B cell (primary cell): ENCODE data around the gene POLD1. TPM values are rescaled to one million over a fixed set of nuclear protein-coding genes. Genes with fewer than 3 reads are reported as not detected.

Experiments
- ATAC-seq: fragments of 200-7000 bp; cut with Tn5 transposase; one replicate; pipeline ENCODE4 v1.10.0; 2021; ENCODE audit warnings: low read depth, mild to moderate bottlenecking, moderate number of reproducible peaks, moderate library complexity
- CTCF ChIA-PET: fragments of 350-600 bp; sonication (Branson Sonifier 250); formaldehyde crosslinking; loops from one replicate; lab custom pipeline; 2021; ENCODE audit warnings: antibody characterized with exemption, inconsistent platforms; lab: Charles Lee
- POLR2A ChIA-PET: fragments of 350-600 bp; sonication (Branson Sonifier 250); formaldehyde crosslinking; loops from one replicate; lab custom pipeline; 2021; ENCODE audit warnings: antibody characterized with exemption; lab: Charles Lee
- DNase-seq: peaks from one replicate; pipeline ENCODE4 v3.0.0; 2013
- H2AFZ ChIP-seq: 2 replicates; pipeline ENCODE4 v1.6.1; 2012; ENCODE audit warnings: mild to moderate bottlenecking, low read depth, low read length; ENCODE audit not compliant: insufficient read depth, poor library complexity, severe bottlenecking
- H3K27ac ChIP-seq, 2 donors: 1 replicate in 1 of 2; 2 replicates in 1 of 2; pipeline ENCODE4 v1.5.1; 2012 to 2013; ENCODE audit warnings: low read length in 2 of 2, mild to moderate bottlenecking in 2 of 2, moderate library complexity in 1 of 2
- H3K27me3 ChIP-seq, 4 experiments: fragments of 200-600 bp in 1 of 4; sonication (generic) in 1 of 4; replicated peaks in 1 of 4; 1 replicate in 2 of 4; 2 replicates in 2 of 4; pipeline versions ENCODE4 v1.6.1 to v1.7.0; 2013 to 2016; ENCODE audit warnings: low read length in 3 of 4, mild to moderate bottlenecking in 2 of 4, mixed read lengths in 1 of 4, moderate library complexity in 1 of 4; ENCODE audit not compliant: insufficient read depth in 4 of 4, control insufficient read depth in 3 of 4; ENCODE audit errors: control extremely low read depth in 1 of 4
- H3K36me3 ChIP-seq, 2 experiments: replicated peaks in 1 of 2; 1 replicate in 1 of 2; 2 replicates in 1 of 2; pipeline versions ENCODE4 v1.6.1 to v1.7.1; 2013; ENCODE audit warnings: low read length in 1 of 2; ENCODE audit not compliant: insufficient read depth in 2 of 2, control insufficient read depth in 1 of 2; ENCODE audit errors: control extremely low read depth in 1 of 2, extremely low read depth in 1 of 2
- H3K4me1 ChIP-seq, 2 donors: fragments of 200-600 bp in 1 of 2; sonication (generic) in 1 of 2; 1 replicate in 1 of 2; 2 replicates in 1 of 2; pipeline versions ENCODE4 v1.5.1 to v1.6.1; 2013 to 2017; ENCODE audit warnings: low read length in 2 of 2; ENCODE audit not compliant: control insufficient read depth in 2 of 2, insufficient read depth in 2 of 2
- H3K4me2 ChIP-seq: replicated peaks from 2 replicates; pipeline ENCODE3; 2012; ENCODE audit warnings: mild to moderate bottlenecking, low read depth, low read length; ENCODE audit not compliant: poor library complexity, severe bottlenecking
- H3K4me3 ChIP-seq, 5 experiments: fragments of 200-600 bp in 1 of 5; sonication (generic) in 1 of 5; 1 replicate in 3 of 5; 2 replicates in 2 of 5; pipeline versions ENCODE4 v1.5.1 to v1.7.0; 2011 to 2016; ENCODE audit warnings: low read length in 4 of 5, mild to moderate bottlenecking in 4 of 5, low read depth in 2 of 5, control low read depth in 1 of 5, moderate library complexity in 1 of 5; ENCODE audit not compliant: insufficient read depth in 1 of 5; ENCODE audit errors: control extremely low read depth in 1 of 5, extremely low read depth in 1 of 5
- H3K79me2 ChIP-seq: fragments of 200-600 bp; sonication (generic); one replicate; pipeline ENCODE4 v1.6.0; 2016; ENCODE audit warnings: low read length; ENCODE audit not compliant: control insufficient read depth, insufficient read depth
- H3K9ac ChIP-seq: fragments of 200-600 bp; sonication (generic); 2 replicates; pipeline ENCODE4 v1.6.1; 2017; ENCODE audit warnings: mild to moderate bottlenecking, low read length, moderate library complexity
- H3K9me3 ChIP-seq, 3 donors: one replicate each; pipeline versions ENCODE4 v1.6.1 to v1.7.1; 2013; ENCODE audit warnings: low read length in 2 of 3; ENCODE audit not compliant: control insufficient read depth in 2 of 3, insufficient read depth in 1 of 3; ENCODE audit errors: control extremely low read depth in 1 of 3
- H4K20me1 ChIP-seq: 2 replicates; pipeline ENCODE4 v1.6.0; 2012; ENCODE audit warnings: mild to moderate bottlenecking, low read length; ENCODE audit not compliant: insufficient read depth, control insufficient read depth, poor library complexity, severe bottlenecking
- H3K27ac Mint-ChIP-seq: one replicate; pipeline ENCODE4 v1.8.0; 2021; ENCODE audit warnings: mixed read lengths
- H3K27me3 Mint-ChIP-seq: one replicate; pipeline ENCODE4 v1.8.0; 2021; ENCODE audit warnings: mixed read lengths
- H3K4me1 Mint-ChIP-seq: one replicate; pipeline ENCODE4 v1.8.0; 2021; ENCODE audit warnings: mixed read lengths
- H3K4me3 Mint-ChIP-seq: one replicate; pipeline ENCODE4 v1.8.0; 2021; ENCODE audit warnings: mixed read lengths
- H3K9me3 Mint-ChIP-seq: one replicate; pipeline ENCODE4 v1.8.0; 2022; ENCODE audit warnings: mixed read lengths; ENCODE audit not compliant: insufficient read depth
- CTCF ChIP-seq: fragments of 200-600 bp; IDR thresholded peaks from one replicate; pipeline ENCODE4 v1.8.0; 2022; ENCODE audit warnings: antibody characterized with exemption, mild to moderate bottlenecking
- EZH2 ChIP-seq: IDR thresholded peaks from 2 replicates; pipeline ENCODE4 v1.6.1; 2012; ENCODE audit warnings: borderline replicate concordance, low read depth, mild to moderate bottlenecking, moderate library complexity, low read length; ENCODE audit not compliant: insufficient read depth, poor library complexity, severe bottlenecking
- WGBS: methylation state at CpG from one replicate; pipeline ENCODE4 v1.1.5; 2013; ENCODE audit warnings: missing lambda C conversion rate; ENCODE audit not compliant: insufficient coverage; 5-methylcytosine and 5-hydroxymethylcytosine counted together
- intact Hi-C: fragments of 100-400 bp; cut with micrococcal nuclease; formaldehyde crosslinking; loops from one replicate; pipeline ENCODE4 v1.10.0; 2022
- polyA plus RNA-seq: library from polyadenylated mRNA; depleted of rRNA; stranded (reverse); fragments of >200 nt; gene quantifications from 2 replicates; pipeline ENCODE4 v1.2.3, GENCODE V29; 2012
- total RNA-seq, 2 donors: library from RNA; stranded (reverse); fragments of 120-200 nt in 1 of 2; gene quantifications; 1 replicate in 1 of 2; 2 replicates in 1 of 2; pipeline versions ENCODE4 v1.2.3 to v1.2.4, GENCODE V29; 2013 to 2022

POLD1 gene
- total and polyA plus RNA-seq, 2 donors (not counting 1 experiment from before 2014, with no cell fraction given): 43.6 to 65.2 TPM

GRCh38 chr19:50431343-50432220 is 47.4 kb downstream of the POLD1 start:
- ATAC-seq (peak; percentile 65), DNase-seq (peak; percentile 96)
- WGBS: 2% methylated on average over 36 of the region's 54 CpGs
- H3K9me3 Mint-ChIP-seq: no peaks in the 10 kb centered on the region
- H3K4me3 ChIP-seq: peak overlapping the region; percentile 35 to 66 (median 61)
- H3K4me1 Mint-ChIP-seq: peaks cover 84% of the 10 kb centered on the region
- ChIA-PET POLR2A (interaction anchor here (0.5 to 6.0 kb wide), 7 partner anchors 14 to 117 kb away, joined by 3 to 96 read pairs (median 7); partner anchors contain the start of gene SPIB), CTCF (interaction anchor here (0.6 to 3.5 kb wide), 4 partner anchors 10 to 74 kb away, joined by 3 to 9 read pairs (median 6); no protein-coding TSS in a partner anchor)
- H3K4me1 ChIP-seq: peaks cover 70 to 93% of the 10 kb centered on the region in 2 donors
- peak overlapping the region; percentile 99 for H3K27ac Mint-ChIP-seq
- peak overlapping the region; percentile 40 for H2AFZ ChIP-seq
- H3K27me3 Mint-ChIP-seq: no peaks in the 10 kb centered on the region
- H3K36me3 ChIP-seq: peaks cover 2 to 25% of the 10 kb centered on the region in 2 experiments
- no peaks in the 10 kb centered on the region for H3K27me3 ChIP-seq
- TF ChIP-seq EZH2: no peak
- TF ChIP-seq CTCF: no peak
- peaks cover 0 to 16% (median 0%) of the 10 kb centered on the region in 3 donors for H3K9me3 ChIP-seq
- peak overlapping the region; percentile 97 for H3K4me3 Mint-ChIP-seq
- H3K4me2 ChIP-seq: peak overlapping the region; percentile 92
- H3K9ac ChIP-seq: peak overlapping the region; percentile 72
- peak overlapping the region; percentile 97 to 99 for H3K27ac ChIP-seq
- H3K79me2 ChIP-seq: no peaks in the 10 kb centered on the region
- peaks cover 11% of the 10 kb centered on the region for H4K20me1 ChIP-seq
- intact Hi-C loops: loop anchor here (1.0 to 5.0 kb wide), 5 partner anchors 16 to 79 kb away; partner anchors contain the start of genes JOSD2 and NR1H2
